NCI-H446 treated with DMSO at 0.1 percent for 48 hours (cell line): ENCODE results near the gene PHOX2B.

Experiments used
- DNase-seq: peaks from one replicate; lab custom pipeline; 2025; lab: John Stamatoyannopoulos, UW

Gene PHOX2B

GRCh38 chr4:41748571-41749475, at the start of gene PHOX2B:
TSS of gene PHOX2B (minus strand) at chr4:41748725. CDS start at chr4:41748610, 115 bp downstream.
- DNase-seq: no peak

GRCh38 chr4:41797260-41797659, 48.7 kb upstream of the PHOX2B start:
- no peak for DNase-seq

- no peak for DNase-seq
Observed at GRCh38 chr4:41796545-41797210, 48.2 kb upstream of the PHOX2B start.

- no peak for DNase-seq
Observed at GRCh38 chr4:41795796-41796385, 47.4 kb upstream of the PHOX2B start.

GRCh38 chr4:41792166-41792565, 43.6 kb upstream of the PHOX2B start:
- no peak for DNase-seq

- DNase-seq: no peak
Observed at GRCh38 chr4:41791557-41791956, 43.0 kb upstream of the PHOX2B start.

- DNase-seq: no peak
Observed at GRCh38 chr4:41787931-41788330, 39.4 kb upstream of the PHOX2B start.

GRCh38 chr4:41785665-41786064, 37.1 kb upstream of the PHOX2B start:
- DNase-seq: no peak

GRCh38 chr4:41784191-41784979, 35.9 kb upstream of the PHOX2B start:
- DNase-seq: no peak

GRCh38 chr4:41776466-41776865, 27.9 kb upstream of the PHOX2B start:
- DNase-seq: no peak

GRCh38 chr4:41763729-41764128, 15.2 kb upstream of the PHOX2B start:
- no peak for DNase-seq

GRCh38 chr4:41758884-41759283, 10.4 kb upstream of the PHOX2B start:
- no peak for DNase-seq

GRCh38 chr4:41757521-41758156, 9.1 kb upstream of the PHOX2B start:
- DNase-seq: no peak

- DNase-seq: no peak
Observed at GRCh38 chr4:41753942-41754341, 5.4 kb upstream of the PHOX2B start.

- DNase-seq: no peak
Observed at GRCh38 chr4:41752081-41752836, 3.7 kb upstream of the PHOX2B start.

GRCh38 chr4:41751449-41752061, 3.0 kb upstream of the PHOX2B start:
- no peak for DNase-seq

- DNase-seq: no peak
Observed at GRCh38 chr4:41750626-41751448, 2.3 kb upstream of the PHOX2B start.

- DNase-seq: no peak
Observed at GRCh38 chr4:41750121-41750625, 1.6 kb upstream of the PHOX2B start.

GRCh38 chr4:41749631-41750039, 1.1 kb upstream of the PHOX2B start:
- no peak for DNase-seq
